CD14-positive monocyte (primary cell): ENCODE results near the gene AHNAK2. TPM values are rescaled to one million over a fixed set of nuclear protein-coding genes. Genes with fewer than 3 reads are reported as not detected.
A peak's percentile ranks its signal among the peaks of the same experiment; 100 is the strongest.
"Not testable (repeated sequence)": the region's sequence is repeated elsewhere in the genome, so short reads cannot be mapped to it uniquely, and the experiment has no call there.

Experiments used
- DNase-seq, 3 donors: peaks; one replicate each; pipeline ENCODE4 v3.0.0-alpha.2; 2011 to 2022
- H2AFZ ChIP-seq: 2 replicates; pipeline ENCODE4 v1.6.0; 2012; ENCODE audit warnings: mild to moderate bottlenecking, low read depth, low read length, inconsistent platforms; ENCODE audit not compliant: insufficient read depth, poor library complexity, severe bottlenecking
- H3K27ac ChIP-seq, 2 donors: 1 replicate in 1 of 2; 2 replicates in 1 of 2; pipeline ENCODE4 v1.5.1; 2012 to 2013; ENCODE audit warnings: low read length in 2 of 2, control low read depth in 1 of 2, inconsistent platforms in 1 of 2, low read depth in 1 of 2, mild to moderate bottlenecking in 1 of 2
- H3K27me3 ChIP-seq, 2 donors: one replicate each; pipeline versions ENCODE4 v1.6.0 to v1.6.1; 2011 to 2013; ENCODE audit warnings: low read length in 2 of 2; ENCODE audit not compliant: control insufficient read depth in 2 of 2, insufficient read depth in 2 of 2
- H3K36me3 ChIP-seq, 2 donors: replicated peaks in 1 of 2; 1 replicate in 1 of 2; 2 replicates in 1 of 2; pipeline versions ENCODE4 v1.5.1 to v1.6.1; 2012 to 2013; ENCODE audit warnings: low read length in 2 of 2, control low read depth in 1 of 2, inconsistent platforms in 1 of 2, mild to moderate bottlenecking in 1 of 2; ENCODE audit not compliant: insufficient read depth in 2 of 2, control insufficient read depth in 1 of 2
- H3K4me1 ChIP-seq, 2 donors: 1 replicate in 1 of 2; 2 replicates in 1 of 2; pipeline versions ENCODE4 v1.5.1 to v1.6.1; 2012 to 2013; ENCODE audit warnings: low read length in 2 of 2, control low read depth in 1 of 2, inconsistent platforms in 1 of 2, mild to moderate bottlenecking in 1 of 2, moderate library complexity in 1 of 2; ENCODE audit not compliant: insufficient read depth in 2 of 2, control insufficient read depth in 1 of 2
- H3K4me2 ChIP-seq: replicated peaks from 2 replicates; pipeline ENCODE3; 2012; ENCODE audit warnings: low read length, moderate library complexity, mild to moderate bottlenecking; ENCODE audit not compliant: poor library complexity, severe bottlenecking; ENCODE audit errors: extremely low read depth
- H3K4me3 ChIP-seq, 3 experiments: fragments of 200-600 bp in 1 of 3; sonication (generic) in 1 of 3; replicated peaks in 1 of 3; 1 replicate in 2 of 3; 2 replicates in 1 of 3; pipeline ENCODE4 v1.5.1; 2011 to 2013; ENCODE audit warnings: low read length in 3 of 3, mild to moderate bottlenecking in 3 of 3, control low read depth in 2 of 3, low read depth in 2 of 3, inconsistent platforms in 1 of 3, moderate library complexity in 1 of 3
- H3K79me2 ChIP-seq: 2 replicates; pipeline ENCODE4 v1.6.0; 2012; ENCODE audit warnings: mild to moderate bottlenecking, control low read depth, inconsistent platforms, low read length, moderate library complexity; ENCODE audit not compliant: insufficient read depth
- H3K9ac ChIP-seq: 2 replicates; pipeline ENCODE4 v1.6.0; 2017; ENCODE audit warnings: low read length, mild to moderate bottlenecking; ENCODE audit not compliant: insufficient read depth, poor library complexity, severe bottlenecking
- H3K9me3 ChIP-seq, 2 donors: replicated peaks in 1 of 2; 1 replicate in 1 of 2; 2 replicates in 1 of 2; pipeline versions ENCODE4 v1.5.1 to v1.6.1; 2012 to 2013; ENCODE audit warnings: low read length in 2 of 2, control low read depth in 1 of 2; ENCODE audit not compliant: control insufficient read depth in 1 of 2, insufficient read depth in 1 of 2
- H4K20me1 ChIP-seq: 2 replicates; pipeline ENCODE4 v1.6.0; 2012; ENCODE audit warnings: mild to moderate bottlenecking, low read length, control low read depth, moderate library complexity; ENCODE audit not compliant: insufficient read depth
- H3K27ac Mint-ChIP-seq, 7 donors: one replicate each; pipeline ENCODE4 v1.8.0; 2020; ENCODE audit warnings: mild to moderate bottlenecking in 7 of 7, mixed read lengths in 7 of 7, moderate library complexity in 6 of 7, inconsistent platforms in 2 of 7
- H3K27me3 Mint-ChIP-seq, 3 donors: one replicate each; pipeline ENCODE4 v1.8.0; 2021 to 2022; ENCODE audit warnings: low read depth in 3 of 3, mild to moderate bottlenecking in 3 of 3, mixed read lengths in 3 of 3, moderate library complexity in 3 of 3, inconsistent platforms in 1 of 3
- H3K36me3 Mint-ChIP-seq, 2 donors: one replicate each; pipeline ENCODE4 v1.8.0; 2020; ENCODE audit warnings: mixed read lengths in 2 of 2, inconsistent platforms in 1 of 2, mild to moderate bottlenecking in 1 of 2
- H3K4me1 Mint-ChIP-seq: one replicate; pipeline ENCODE4 v1.8.0; 2020; ENCODE audit warnings: mild to moderate bottlenecking, mixed read lengths
- H3K4me3 Mint-ChIP-seq, 2 donors: one replicate each; pipeline ENCODE4 v1.8.0; 2020; ENCODE audit warnings: mild to moderate bottlenecking in 2 of 2, mixed read lengths in 2 of 2, moderate library complexity in 1 of 2
- H3K9me3 Mint-ChIP-seq, 7 donors: one replicate each; pipeline ENCODE4 v1.8.0; 2020 to 2022; ENCODE audit warnings: mixed read lengths in 7 of 7, mild to moderate bottlenecking in 6 of 7, moderate library complexity in 6 of 7, inconsistent platforms in 2 of 7
- WGBS: methylation state at CpG from one replicate; pipeline ENCODE4 v1.1.5; 2013; ENCODE audit warnings: missing lambda C conversion rate; ENCODE audit not compliant: insufficient coverage; 5-methylcytosine and 5-hydroxymethylcytosine counted together
- intact Hi-C, 2 donors: fragments of 100-400 bp; cut with micrococcal nuclease; formaldehyde crosslinking; loops; one replicate each; pipeline versions ENCODE4 v1.15.0 to v1.15.1; 2023
- polyA plus RNA-seq, 3 donors: library from polyadenylated mRNA; depleted of rRNA in 1 of 3; unstranded in 2 of 3; stranded (reverse) in 1 of 3; fragments of 300-500 nt in 2 of 3; fragments of >200 nt in 1 of 3; fragmentation: Illumina TruSeq in 2 of 3; gene quantifications; 1 replicate in 2 of 3; 2 replicates in 1 of 3; pipeline ENCODE4 v1.2.3, GENCODE V29; 2012 to 2021

AHNAK2 gene
- polyA plus RNA-seq, 3 donors = 0.01 TPM; not detected in 2

DNA sequence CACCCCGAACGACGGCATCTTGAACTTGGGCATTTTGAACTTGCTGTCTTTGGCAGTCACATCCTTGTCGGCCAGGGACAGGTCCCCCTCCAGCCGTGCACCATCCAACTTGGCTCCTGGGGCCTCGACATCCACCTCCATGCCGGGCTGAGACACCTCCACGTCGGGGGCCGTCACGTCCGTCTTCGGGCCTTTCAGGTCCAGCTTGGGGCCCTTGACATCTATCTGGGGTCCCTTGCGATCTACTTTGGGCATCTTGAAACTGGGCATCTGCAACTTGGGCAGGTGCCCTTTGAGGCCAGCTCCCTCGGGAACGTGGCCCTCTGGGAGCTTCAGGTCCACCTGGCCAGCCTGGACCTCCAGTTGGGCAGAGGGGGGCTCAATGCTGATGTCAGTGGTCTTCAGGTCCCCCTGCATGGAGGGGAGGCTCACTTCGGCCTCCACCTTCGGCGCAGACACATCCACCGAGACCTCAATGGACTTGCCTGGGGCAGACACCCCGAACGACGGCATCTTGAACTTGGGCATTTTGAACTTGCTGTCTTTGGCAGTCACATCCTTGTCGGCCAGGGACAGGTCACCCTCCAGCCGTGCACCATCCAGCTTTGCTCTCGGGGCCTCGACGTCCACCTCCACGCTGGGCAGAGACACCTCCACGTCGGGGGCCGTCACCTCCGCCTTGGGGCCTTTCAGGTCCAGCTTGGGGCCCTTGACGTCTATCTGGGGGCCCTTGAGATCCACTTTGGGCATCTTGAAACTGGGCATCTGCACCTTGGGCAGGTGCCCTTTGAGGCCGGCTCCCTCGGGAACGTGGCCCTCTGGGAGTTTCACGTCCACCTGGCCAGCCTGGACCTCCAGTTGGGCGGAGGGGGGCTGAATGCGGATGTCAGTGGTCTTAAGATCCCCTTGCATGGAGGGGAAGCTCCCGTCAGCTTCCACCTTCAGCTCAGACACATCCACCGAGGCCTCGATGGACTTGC is 31.9 kb downstream of the AHNAK2 start:
- H3K27me3 ChIP-seq, H3K36me3 ChIP-seq, H3K4me1 Mint-ChIP-seq, H3K4me3 Mint-ChIP-seq, H3K4me1 ChIP-seq, H3K4me3 ChIP-seq, H4K20me1 ChIP-seq, H3K9me3 ChIP-seq, H2AFZ ChIP-seq, H3K9me3 Mint-ChIP-seq, H3K36me3 Mint-ChIP-seq, H3K27ac Mint-ChIP-seq, H3K9ac ChIP-seq, H3K79me2 ChIP-seq, H3K4me2 ChIP-seq, intact Hi-C loops, DNase-seq, H3K27me3 Mint-ChIP-seq, H3K27ac ChIP-seq: not testable (repeated sequence)
- 98% methylated on average over 24 of the region's 43 CpGs for WGBS

DNA sequence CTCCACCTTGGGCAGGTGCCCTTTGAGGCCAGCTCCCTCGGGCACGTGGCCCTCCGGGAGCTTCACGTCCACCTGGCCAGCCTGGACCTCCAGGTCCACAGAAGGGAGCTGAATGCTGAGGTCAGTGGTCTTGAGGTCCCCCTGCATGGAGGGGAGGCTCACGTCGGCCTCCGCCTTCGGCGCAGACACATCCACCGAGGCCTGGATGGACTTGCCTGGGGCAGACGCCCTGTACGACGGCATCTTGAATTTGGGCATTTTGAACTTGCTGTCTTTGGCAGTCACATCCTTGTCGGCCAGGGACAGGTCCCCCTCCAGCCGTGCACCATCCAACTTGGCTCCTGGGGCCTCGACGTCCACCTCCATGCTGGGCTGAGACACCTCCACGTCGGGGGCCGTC is 32.9 kb downstream of the AHNAK2 start:
- H4K20me1 ChIP-seq, DNase-seq, H3K4me1 ChIP-seq, H3K4me3 ChIP-seq, H3K27ac Mint-ChIP-seq, H3K4me2 ChIP-seq, H3K4me3 Mint-ChIP-seq, H3K27ac ChIP-seq, H3K9ac ChIP-seq, H3K36me3 ChIP-seq, H3K9me3 ChIP-seq, H3K27me3 Mint-ChIP-seq, H3K9me3 Mint-ChIP-seq, H2AFZ ChIP-seq, H3K27me3 ChIP-seq, H3K79me2 ChIP-seq, H3K4me1 Mint-ChIP-seq, H3K36me3 Mint-ChIP-seq, intact Hi-C loops: not testable (repeated sequence)
- 91% methylated on average over 20 of the region's 20 CpGs for WGBS

DNA sequence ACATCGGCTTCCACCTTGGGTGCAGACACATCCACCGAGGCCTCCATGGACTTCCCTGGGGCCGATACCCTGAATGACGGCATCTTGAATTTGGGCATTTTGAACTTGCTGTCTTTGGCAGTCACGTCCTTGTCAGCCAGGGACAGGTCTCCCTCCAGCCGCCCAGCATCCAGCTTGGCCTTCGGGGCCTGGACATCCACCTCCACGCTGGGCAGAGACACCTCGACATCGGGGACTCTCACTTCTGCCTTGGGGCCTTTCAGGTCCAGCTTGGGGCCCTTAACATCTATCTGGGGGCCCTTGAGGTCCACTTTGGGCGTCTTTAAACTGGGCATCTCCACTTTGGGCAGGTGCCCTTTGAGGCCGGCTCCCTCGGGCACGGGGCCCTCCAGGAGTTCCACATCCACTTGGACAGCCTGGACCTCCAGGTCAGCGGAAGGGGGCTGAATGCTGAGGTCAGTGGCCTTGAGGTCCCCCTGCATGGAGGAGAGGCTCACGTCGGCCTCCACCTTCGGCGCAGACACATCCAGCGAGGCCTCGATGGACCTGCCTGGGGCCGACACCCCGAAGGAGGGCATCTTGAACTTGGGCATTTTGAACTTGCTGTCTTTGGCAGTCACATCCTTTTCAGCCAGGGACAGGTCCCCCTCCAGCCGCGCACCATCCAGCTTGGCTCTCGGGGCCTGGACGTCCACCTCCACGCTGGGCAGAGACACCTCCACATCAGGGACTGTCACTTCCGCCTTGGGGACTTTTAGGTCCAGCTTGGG is 33.6 kb downstream of the AHNAK2 start:
- H3K9me3 Mint-ChIP-seq, H3K9me3 ChIP-seq, H3K36me3 ChIP-seq, H3K27ac ChIP-seq, intact Hi-C loops, H2AFZ ChIP-seq, H3K79me2 ChIP-seq, H3K4me3 Mint-ChIP-seq, H3K36me3 Mint-ChIP-seq, H4K20me1 ChIP-seq, H3K27me3 Mint-ChIP-seq, H3K4me1 Mint-ChIP-seq, H3K4me2 ChIP-seq, H3K9ac ChIP-seq, H3K4me3 ChIP-seq, H3K4me1 ChIP-seq, H3K27ac Mint-ChIP-seq, H3K27me3 ChIP-seq: not testable (repeated sequence)
- WGBS = 92% methylated on average over 26 of the region's 29 CpGs
- DNase-seq = peak in 1 of 3 donors; percentile 2

DNA sequence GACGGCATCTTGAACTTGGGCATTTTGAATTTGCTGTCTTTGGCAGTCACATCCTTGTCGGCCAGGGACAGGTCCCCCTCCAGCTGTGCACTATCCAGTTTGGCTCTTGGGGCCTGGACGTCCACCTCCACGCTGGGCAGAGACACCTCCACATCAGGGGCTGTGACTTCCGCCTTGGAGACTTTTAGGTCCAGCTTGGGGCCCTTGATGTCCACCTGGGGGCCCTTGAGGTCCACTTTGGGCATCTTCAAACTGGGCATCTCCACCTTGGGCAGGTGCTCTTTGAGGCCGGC is 34.2 kb downstream of the AHNAK2 start:
- H3K27me3 Mint-ChIP-seq, H3K9me3 ChIP-seq, H3K9me3 Mint-ChIP-seq, DNase-seq, intact Hi-C loops, H4K20me1 ChIP-seq, H3K27ac Mint-ChIP-seq, H3K4me1 Mint-ChIP-seq, H3K27ac ChIP-seq, H3K27me3 ChIP-seq, H3K79me2 ChIP-seq, H3K36me3 ChIP-seq, H2AFZ ChIP-seq, H3K36me3 Mint-ChIP-seq, H3K4me1 ChIP-seq, H3K4me2 ChIP-seq, H3K9ac ChIP-seq, H3K4me3 ChIP-seq, H3K4me3 Mint-ChIP-seq: not testable (repeated sequence)
- 81% methylated on average over 6 of the region's 6 CpGs for WGBS
